H1 (cell line): ENCODE results near the gene NCF4. TPM values are rescaled to one million over a fixed set of nuclear protein-coding genes. Genes with fewer than 3 reads are reported as not detected.

Experiments used
- CTCF ChIA-PET: fragments of 300-600 bp; sonication (Branson Sonifier 250); formaldehyde crosslinking; loops from one replicate; lab custom pipeline; 2021; ENCODE audit not compliant: partially characterized antibody; lab: Charles Lee
- POLR2A ChIA-PET: fragments of 300-600 bp; sonication (Branson Sonifier 250); formaldehyde crosslinking; loops from one replicate; lab custom pipeline; 2021; ENCODE audit warnings: inconsistent platforms; ENCODE audit not compliant: partially characterized antibody; lab: Charles Lee
- DNase-seq, 2 experiments: peaks; one replicate each; pipeline versions ENCODE4 v3.0.0 to v3.0.0-alpha.2; 2010 to 2022; ENCODE audit warnings: low spot score in 2 of 2, low read depth in 1 of 2, mixed read lengths in 1 of 2
- FAIRE-seq: peaks from 2 replicates; lab custom pipeline; 2011; peaks lifted over from hg19 to GRCh38; lab: Jason Lieb, UNC
- H2AFZ ChIP-seq: 2 replicates; pipeline ENCODE4 v1.8.1; 2012; ENCODE audit warnings: low read length, inconsistent platforms
- H2AK5ac ChIP-seq: 2 replicates; pipeline ENCODE4 v1.6.1; 2013; ENCODE audit warnings: low read depth, low read length
- H2BK120ac ChIP-seq: replicated peaks from 2 replicates; pipeline ENCODE3; 2013; ENCODE audit warnings: low read depth, low read length, inconsistent platforms
- H2BK12ac ChIP-seq: 2 replicates; pipeline ENCODE4 v1.6.1; 2013; ENCODE audit warnings: low read depth, low read length
- H2BK15ac ChIP-seq: 2 replicates; pipeline ENCODE4 v1.6.1; 2013; ENCODE audit warnings: low read length
- H2BK20ac ChIP-seq: 2 replicates; pipeline ENCODE4 v1.6.1; 2013; ENCODE audit warnings: low read length
- H2BK5ac ChIP-seq: 2 replicates; pipeline ENCODE4 v1.6.1; 2013; ENCODE audit warnings: low read depth, low read length
- H3K14ac ChIP-seq: 2 replicates; pipeline ENCODE4 v1.6.1; 2013; ENCODE audit warnings: inconsistent platforms; ENCODE audit not compliant: insufficient read length
- H3K18ac ChIP-seq: 2 replicates; pipeline ENCODE4 v1.6.1; 2013; ENCODE audit warnings: low read length; ENCODE audit errors: extremely low read depth
- H3K23ac ChIP-seq: 2 replicates; pipeline ENCODE4 v1.6.1; 2013; ENCODE audit warnings: inconsistent platforms; ENCODE audit not compliant: insufficient read length
- H3K23me2 ChIP-seq: 2 replicates; pipeline ENCODE4 v1.6.1; 2013; ENCODE audit warnings: low read depth, low read length
- H3K27ac ChIP-seq: 2 replicates; pipeline ENCODE4 v1.6.1; 2011; ENCODE audit warnings: low read depth, low read length, inconsistent platforms
- H3K27me3 ChIP-seq, 4 experiments: replicated peaks in 1 of 4; 1 replicate in 1 of 4; 2 replicates in 3 of 4; pipeline versions ENCODE4 v1.6.1 to v1.8.1; 2011 to 2013; ENCODE audit warnings: low read length in 3 of 4, mild to moderate bottlenecking in 3 of 4, inconsistent platforms in 2 of 4, mixed read lengths in 2 of 4, moderate library complexity in 1 of 4; ENCODE audit not compliant: control insufficient read depth in 3 of 4, insufficient read depth in 3 of 4; ENCODE audit errors: extremely low read depth in 1 of 4
- H3K36me3 ChIP-seq, 4 experiments: 2 replicates each; pipeline versions ENCODE4 v1.6.1 to v1.8.1; 2011 to 2013; ENCODE audit warnings: mild to moderate bottlenecking in 4 of 4, low read length in 3 of 4, moderate library complexity in 2 of 4, control low read depth in 1 of 4, inconsistent platforms in 1 of 4; ENCODE audit not compliant: insufficient read depth in 4 of 4, control insufficient read depth in 2 of 4
- H3K4ac ChIP-seq: replicated peaks from 2 replicates; pipeline ENCODE3; 2013; ENCODE audit warnings: low read length, low read depth, mixed read lengths, inconsistent platforms; ENCODE audit not compliant: insufficient read length
- H3K4me1 ChIP-seq, 4 experiments: replicated peaks in 1 of 4; 1 replicate in 1 of 4; 2 replicates in 3 of 4; pipeline versions ENCODE4 v1.6.1 to v1.8.1; 2011 to 2013; ENCODE audit warnings: low read length in 3 of 4, inconsistent platforms in 2 of 4, mixed read lengths in 1 of 4; ENCODE audit not compliant: insufficient read depth in 4 of 4, control insufficient read depth in 3 of 4
- H3K4me2 ChIP-seq, 2 experiments: 2 replicates each; pipeline versions ENCODE4 v1.6.1 to v1.8.1; 2011 to 2013; ENCODE audit warnings: low read depth in 2 of 2, low read length in 2 of 2, control low read depth in 1 of 2, inconsistent platforms in 1 of 2, mild to moderate bottlenecking in 1 of 2; ENCODE audit not compliant: insufficient read depth in 1 of 2
- H3K4me3 ChIP-seq, 4 experiments: fragments of 200-600, 300-600 bp in 1 of 4; sonication (generic), shearing (Covaris generic), sonication (Bioruptor Twin) in 1 of 4; 2 replicates each; pipeline versions ENCODE4 v1.5.1 to v1.8.1; 2011 to 2016; ENCODE audit warnings: low read length in 4 of 4, low read depth in 3 of 4, control low read depth in 2 of 4, inconsistent platforms in 2 of 4, mild to moderate bottlenecking in 2 of 4, mixed read lengths in 1 of 4, moderate library complexity in 1 of 4; ENCODE audit not compliant: insufficient read depth in 2 of 4; ENCODE audit errors: extremely low read depth in 1 of 4
- H3K56ac ChIP-seq: replicated peaks from 2 replicates; pipeline ENCODE3; 2013; ENCODE audit warnings: low read depth, mild to moderate bottlenecking, mixed read lengths, low read length, inconsistent platforms; ENCODE audit not compliant: insufficient read length
- H3K79me1 ChIP-seq: 2 replicates; pipeline ENCODE4 v1.6.1; 2013; ENCODE audit warnings: low read depth, low read length, control low read depth
- H3K79me2 ChIP-seq, 2 experiments: 2 replicates each; pipeline versions ENCODE4 v1.6.1 to v1.8.1; 2012 to 2013; ENCODE audit warnings: low read length in 2 of 2, mild to moderate bottlenecking in 2 of 2, inconsistent platforms in 1 of 2; ENCODE audit not compliant: insufficient read depth in 2 of 2, control insufficient read depth in 1 of 2
- H3K9ac ChIP-seq, 4 experiments: replicated peaks in 1 of 4; 1 replicate in 1 of 4; 2 replicates in 3 of 4; pipeline versions ENCODE4 v1.6.1 to v1.8.1; 2011 to 2013; ENCODE audit warnings: low read depth in 3 of 4, low read length in 3 of 4, control low read depth in 2 of 4, mild to moderate bottlenecking in 2 of 4, moderate library complexity in 2 of 4, inconsistent platforms in 1 of 4; ENCODE audit errors: extremely low read depth in 1 of 4
- H3K9me3 ChIP-seq, 2 experiments: 2 replicates each; pipeline versions ENCODE4 v1.6.1 to v1.8.1; 2012 to 2013; ENCODE audit warnings: mild to moderate bottlenecking in 2 of 2, moderate library complexity in 2 of 2, control low read depth in 1 of 2, inconsistent platforms in 1 of 2, low read depth in 1 of 2, low read length in 1 of 2, mixed read lengths in 1 of 2; ENCODE audit not compliant: insufficient read depth in 2 of 2
- H4K20me1 ChIP-seq, 2 experiments: replicated peaks in 1 of 2; 2 replicates each; pipeline versions ENCODE3 to v1.8.1; 2011 to 2013; ENCODE audit warnings: inconsistent platforms in 2 of 2, low read length in 2 of 2, mild to moderate bottlenecking in 1 of 2; ENCODE audit not compliant: insufficient read depth in 2 of 2, control insufficient read depth in 1 of 2
- H4K5ac ChIP-seq: 2 replicates; pipeline ENCODE4 v1.6.1; 2013; ENCODE audit warnings: low read length, low read depth, mixed read lengths, inconsistent platforms; ENCODE audit not compliant: insufficient read length
- H4K8ac ChIP-seq: 2 replicates; pipeline ENCODE4 v1.8.0; 2013; ENCODE audit warnings: mild to moderate bottlenecking, moderate library complexity, low read length, inconsistent platforms; ENCODE audit not compliant: insufficient read depth; ENCODE audit errors: extremely low read depth
- H4K91ac ChIP-seq: replicated peaks from 2 replicates; pipeline ENCODE3; 2013; ENCODE audit warnings: low read length, mixed read lengths, inconsistent platforms; ENCODE audit not compliant: insufficient read length
- CBX5 ChIP-seq: fragments of 300-800, 300-1000 bp; sonication (generic); IDR thresholded peaks from 2 replicates; pipeline ENCODE4 v1.7.1; 2016; ENCODE audit warnings: antibody characterized with exemption, low read length, low read depth
- KDM1A ChIP-seq: fragments of 200-600, 300-600 bp; sonication (generic); IDR thresholded peaks from 2 replicates; pipeline ENCODE4 v1.7.1; 2016; ENCODE audit warnings: mild to moderate bottlenecking, low read length, borderline replicate concordance
- WGBS, 2 experiments: shearing (Covaris generic) in 1 of 2; methylation state at CpG; one replicate each; pipeline versions ENCODE4 v1.1.6 to v1.1.7; 2013 to 2015; ENCODE audit warnings: low lambda C conversion rate in 2 of 2, mixed read lengths in 2 of 2, inconsistent platforms in 1 of 2, low coverage in 1 of 2, missing lambda C conversion rate in 1 of 2; ENCODE audit not compliant: insufficient replicate concordance in 2 of 2, insufficient coverage in 1 of 2, insufficient read length in 1 of 2; ENCODE audit errors: extremely low coverage in 1 of 2, missing lambda C conversion rate in 1 of 2; 5-methylcytosine and 5-hydroxymethylcytosine counted together
- polyA plus RNA-seq, 7 experiments: library from polyadenylated mRNA; depleted of rRNA in 3 of 7; stranded (reverse) in 5 of 7; unstranded in 2 of 7; fragments of >200 nt in 5 of 7; fragments of 200-250 nt in 2 of 7; gene quantifications; 1 replicate in 5 of 7; 2 replicates in 1 of 7; 4 replicates in 1 of 7; pipeline versions ENCODE4 v1.2.1 to v1.2.3, GENCODE V29; 2011 to 2013; ENCODE audit warnings: missing spikeins in 2 of 7, mixed read lengths in 2 of 7
- total RNA-seq: library from RNA; stranded (reverse); fragmentation: NEBNext Ultra II Directional; extraction: Animal tissue kit (Norgen Biotek cat#: 25700); gene quantifications from 2 replicates; pipeline ENCODE4 v1.2.1, GENCODE V29; 2021

Gene NCF4
- total and polyA plus RNA-seq, 2 of the 8 experiments (the other 6 are each of a cell fraction or from before 2014, with no cell fraction given): 0.20 TPM; not detected in 1

DNA sequence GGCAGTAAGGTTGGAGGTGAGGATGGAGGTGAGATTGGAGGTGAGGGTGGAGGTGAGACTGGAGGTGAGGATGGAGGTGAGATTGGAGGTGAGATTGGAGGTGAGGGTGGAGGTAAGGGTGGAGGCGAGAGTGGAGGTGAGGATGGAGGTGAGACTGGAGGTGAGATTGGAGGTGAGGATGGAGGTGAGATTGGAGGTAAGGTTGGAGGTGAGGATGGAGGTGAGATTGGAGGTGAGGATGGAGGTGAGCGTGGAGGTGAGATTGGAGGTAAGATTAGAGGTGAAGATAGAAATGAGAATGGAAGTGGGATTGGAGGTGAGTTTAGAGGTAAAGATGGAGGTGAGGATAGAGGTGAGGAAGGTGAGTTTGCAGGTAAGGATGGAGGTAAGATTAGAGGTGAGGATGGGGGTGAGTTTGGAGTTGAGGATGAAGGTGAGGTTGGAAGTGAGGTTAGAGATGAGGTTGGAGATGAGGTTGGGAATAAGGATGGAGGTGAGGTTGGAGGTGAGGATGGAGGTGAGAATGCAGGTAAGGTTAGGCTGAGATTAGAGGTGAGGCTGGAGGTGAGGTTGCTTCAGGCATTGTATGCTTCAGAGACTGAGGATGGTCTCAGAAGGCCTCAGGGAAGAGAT, 12.2 kb downstream of the NCF4 start:
- H3K9ac ChIP-seq: no peak overlapping the region
- H4K91ac ChIP-seq: no peak overlapping the region
- TF ChIP-seq KDM1A: 0 out of 2 replicates have a peak, but pooled peaks have one; percentile 41
- no peak for TF ChIP-seq CBX5
- TF ChIP-seq, all 59 proteins: peak for 1
- Histone ChIP-seq H2AK5ac (no peak overlapping the region), H3K27ac (no peak overlapping the region), H3K18ac (no peak overlapping the region), H3K36me3 (no peaks in the 10 kb centered on the region), H2BK120ac (no peak overlapping the region), H2AFZ (no peak overlapping the region), H2BK12ac (no peak overlapping the region; the same call in 1 of the 2 replicates), H2BK20ac (no peak overlapping the region), H3K9me3 (no peaks in the 10 kb centered on the region), H3K79me1 (no peaks in the 10 kb centered on the region), H3K56ac (no peak overlapping the region), H2BK15ac (no peak overlapping the region), H3K4ac (no peak overlapping the region), H3K27me3 (no peaks in the 10 kb centered on the region), H3K23me2 (peaks cover 10% of the 10 kb centered on the region; the same call in 1 of the 2 replicates), H4K20me1 (peaks cover 0 to 3% of the 10 kb centered on the region in 2 experiments), H3K23ac (no peak overlapping the region), H3K14ac (no peak overlapping the region), H2BK5ac (no peak overlapping the region), H4K5ac (no peak overlapping the region), H3K4me3 (no peak overlapping the region), H3K4me1 (peaks cover 0 to 3% (median 0%) of the 10 kb centered on the region in 4 experiments; a peak in 2 of 7 replicates), H4K8ac (no peak overlapping the region), H3K4me2 (no peak overlapping the region; a peak in 1 of 4 replicates), H3K79me2 (no peaks in the 10 kb centered on the region)
- DNase-seq: no peak
- WGBS, 2 experiments: 73 to 89% methylated on average over 1 to 2 of the region's 2 CpGs
- no peak for FAIRE-seq
- CTCF ChIA-PET: interaction anchor here (1.0 to 2.7 kb wide), 11 partner anchors 10 to 109 kb away, joined by 3 to 18 read pairs (median 5); partner anchors contain the start of gene NCF4
- POLR2A ChIA-PET: no interaction called here
